H9 (cell line): Measurements from ENCODE around the gene ACCSL. TPM values are rescaled to one million over a fixed set of nuclear protein-coding genes. Genes with fewer than 3 reads are reported as not detected.

Source experiments
- DNase-seq: peaks from one replicate; pipeline ENCODE4 v3.0.0-alpha.2; 2017
- H2AFZ ChIP-seq: one replicate; pipeline ENCODE4 v1.6.1; 2013; ENCODE audit warnings: mild to moderate bottlenecking, low read length, control low read depth, moderate library complexity
- H2AK5ac ChIP-seq: 2 replicates; pipeline ENCODE4 v1.6.1; 2013; ENCODE audit warnings: low read length, control low read depth, mixed read lengths; ENCODE audit not compliant: insufficient read length
- H2BK120ac ChIP-seq: one replicate; pipeline ENCODE4 v1.6.1; 2013; ENCODE audit warnings: low read depth, mild to moderate bottlenecking, low read length, control low read depth, inconsistent platforms; ENCODE audit not compliant: poor library complexity, severe bottlenecking
- H2BK12ac ChIP-seq: 2 replicates; pipeline ENCODE4 v1.6.1; 2013; ENCODE audit warnings: low read length, control low read depth, mixed read lengths, low read depth; ENCODE audit not compliant: insufficient read length
- H2BK15ac ChIP-seq: 2 replicates; pipeline ENCODE4 v1.6.1; 2013; ENCODE audit warnings: low read depth, low read length, control low read depth
- H2BK20ac ChIP-seq: one replicate; pipeline ENCODE4 v1.6.1; 2013; ENCODE audit warnings: low read depth, mild to moderate bottlenecking, low read length, control low read depth, inconsistent platforms; ENCODE audit not compliant: poor library complexity, severe bottlenecking
- H2BK5ac ChIP-seq: 2 replicates; pipeline ENCODE4 v1.6.1; 2013; ENCODE audit warnings: low read length, control low read depth, mixed read lengths; ENCODE audit not compliant: insufficient read length
- H3K14ac ChIP-seq: 2 replicates; pipeline ENCODE4 v1.6.1; 2013; ENCODE audit warnings: low read length, control low read depth; ENCODE audit not compliant: insufficient read depth
- H3K18ac ChIP-seq: 2 replicates; pipeline ENCODE4 v1.6.1; 2013; ENCODE audit warnings: low read depth, mild to moderate bottlenecking, mixed read lengths, low read length, control low read depth; ENCODE audit not compliant: insufficient read length
- H3K23ac ChIP-seq: 2 replicates; pipeline ENCODE4 v1.6.1; 2013; ENCODE audit warnings: low read length, control low read depth, mixed read lengths, low read depth; ENCODE audit not compliant: insufficient read length
- H3K23me2 ChIP-seq: 2 replicates; pipeline ENCODE4 v1.6.1; 2013; ENCODE audit warnings: low read depth, mild to moderate bottlenecking, mixed read lengths, low read length, control low read depth; ENCODE audit not compliant: insufficient read length, poor library complexity, severe bottlenecking
- H3K27ac ChIP-seq: 2 replicates; pipeline ENCODE4 v1.5.1; 2013; ENCODE audit warnings: low read length, control low read depth, mixed read lengths, low read depth; ENCODE audit not compliant: insufficient read length
- H3K27me3 ChIP-seq: 2 replicates; pipeline ENCODE4 v1.6.1; 2013; ENCODE audit warnings: low read length, control low read depth, inconsistent platforms; ENCODE audit not compliant: insufficient read depth
- H3K4ac ChIP-seq: 2 replicates; pipeline ENCODE4 v1.6.1; 2013; ENCODE audit warnings: low read depth, mild to moderate bottlenecking, control low read depth, inconsistent platforms, low read length, moderate library complexity
- H3K4me1 ChIP-seq: 2 replicates; pipeline ENCODE4 v1.6.1; 2013; ENCODE audit warnings: low read length, control low read depth, inconsistent platforms; ENCODE audit not compliant: insufficient read depth
- H3K4me2 ChIP-seq: 2 replicates; pipeline ENCODE4 v1.6.1; 2013; ENCODE audit warnings: low read length, control low read depth, mixed read lengths; ENCODE audit not compliant: insufficient read length, insufficient read depth
- H3K56ac ChIP-seq: 2 replicates; pipeline ENCODE4 v1.6.1; 2013; ENCODE audit warnings: low read depth, mild to moderate bottlenecking, mixed read lengths, low read length, control low read depth; ENCODE audit not compliant: insufficient read length
- H3K79me1 ChIP-seq: 2 replicates; pipeline ENCODE4 v1.6.1; 2013; ENCODE audit warnings: low read depth, mild to moderate bottlenecking, moderate library complexity, low read length, control low read depth, inconsistent platforms; ENCODE audit not compliant: insufficient read depth, poor library complexity, severe bottlenecking
- H3K79me2 ChIP-seq: 2 replicates; pipeline ENCODE4 v1.6.1; 2013; ENCODE audit warnings: low read length, control low read depth, inconsistent platforms; ENCODE audit not compliant: insufficient read depth
- H3K9ac ChIP-seq: 2 replicates; pipeline ENCODE4 v1.6.1; 2013; ENCODE audit warnings: low read length, control low read depth, mixed read lengths; ENCODE audit not compliant: insufficient read length; ENCODE audit errors: extremely low read depth
- H3K9me3 ChIP-seq: one replicate; pipeline ENCODE4 v1.6.1; 2013; ENCODE audit warnings: low read depth, low read length, inconsistent platforms; ENCODE audit not compliant: control insufficient read depth
- H3T11ph ChIP-seq: one replicate; pipeline ENCODE4 v1.6.1; 2013; ENCODE audit warnings: mild to moderate bottlenecking, low read length, control low read depth, inconsistent platforms
- H4K20me1 ChIP-seq: one replicate; pipeline ENCODE4 v1.6.1; 2013; ENCODE audit not compliant: control insufficient read depth, insufficient read length, insufficient read depth
- H4K5ac ChIP-seq: 2 replicates; pipeline ENCODE4 v1.6.1; 2013; ENCODE audit warnings: low read depth, mild to moderate bottlenecking, mixed read lengths, low read length, control low read depth; ENCODE audit not compliant: insufficient read length
- H4K8ac ChIP-seq: replicated peaks from 2 replicates; pipeline ENCODE4 v1.6.1; 2013; ENCODE audit warnings: low read length, control low read depth, mixed read lengths, low read depth; ENCODE audit not compliant: insufficient read length
- H4K91ac ChIP-seq: 2 replicates; pipeline ENCODE4 v1.6.1; 2013; ENCODE audit warnings: low read depth, mild to moderate bottlenecking, moderate library complexity, mixed read lengths, low read length, control low read depth; ENCODE audit not compliant: insufficient read length
- H3K27ac Mint-ChIP-seq, 3 experiments: 2 replicates in 2 of 3; 3 replicates in 1 of 3; pipeline ENCODE4 v1.8.0; 2020 to 2021; ENCODE audit warnings: mixed read lengths in 3 of 3, mild to moderate bottlenecking in 1 of 3, moderate library complexity in 1 of 3
- H3K27me3 Mint-ChIP-seq: 2 replicates; pipeline ENCODE4 v1.8.0; 2021; ENCODE audit warnings: low read depth, mild to moderate bottlenecking, moderate library complexity, mixed read lengths
- H3K36me3 Mint-ChIP-seq, 3 experiments: 2 replicates in 2 of 3; 3 replicates in 1 of 3; pipeline ENCODE4 v1.8.0; 2020 to 2021; ENCODE audit warnings: low read depth in 3 of 3, mixed read lengths in 3 of 3; ENCODE audit not compliant: insufficient read depth in 1 of 3
- H3K4me1 Mint-ChIP-seq, 2 experiments: 2 replicates each; pipeline ENCODE4 v1.8.0; 2020; ENCODE audit warnings: mixed read lengths in 2 of 2
- H3K4me3 Mint-ChIP-seq, 2 experiments: 2 replicates in 1 of 2; 3 replicates in 1 of 2; pipeline ENCODE4 v1.8.0; 2020 to 2021; ENCODE audit warnings: mild to moderate bottlenecking in 2 of 2, mixed read lengths in 2 of 2, moderate library complexity in 1 of 2
- H3K9me3 Mint-ChIP-seq, 2 experiments: 2 replicates in 1 of 2; 3 replicates in 1 of 2; pipeline ENCODE4 v1.8.0; 2020; ENCODE audit warnings: mild to moderate bottlenecking in 2 of 2, mixed read lengths in 2 of 2, moderate library complexity in 1 of 2
- WGBS: extraction: QIAGEN DNeasy Blood & Tissue Kit; methylation state at CpG from one replicate; pipeline ENCODE4 v1.1.7; 2013; ENCODE audit warnings: missing lambda C conversion rate, low lambda C conversion rate, mixed read lengths; ENCODE audit not compliant: insufficient read length; ENCODE audit errors: extremely low coverage; 5-methylcytosine and 5-hydroxymethylcytosine counted together
- total RNA-seq: library from RNA; stranded (reverse); gene quantifications from 2 replicates; pipeline ENCODE4 v1.2.1, GENCODE V29; 2021
- TF ChIP-seq, protein P1 (sequence below): fragments of 200-600 bp; sonication (generic); conservative IDR thresholded peaks from 3 replicates; pipeline ENCODE4 v1.8.0; 2021; ENCODE audit warnings: antibody characterized with exemption, mild to moderate bottlenecking

The ACCSL gene
- total RNA-seq, 1 experiment from 2014 or later = not detected

DNA sequence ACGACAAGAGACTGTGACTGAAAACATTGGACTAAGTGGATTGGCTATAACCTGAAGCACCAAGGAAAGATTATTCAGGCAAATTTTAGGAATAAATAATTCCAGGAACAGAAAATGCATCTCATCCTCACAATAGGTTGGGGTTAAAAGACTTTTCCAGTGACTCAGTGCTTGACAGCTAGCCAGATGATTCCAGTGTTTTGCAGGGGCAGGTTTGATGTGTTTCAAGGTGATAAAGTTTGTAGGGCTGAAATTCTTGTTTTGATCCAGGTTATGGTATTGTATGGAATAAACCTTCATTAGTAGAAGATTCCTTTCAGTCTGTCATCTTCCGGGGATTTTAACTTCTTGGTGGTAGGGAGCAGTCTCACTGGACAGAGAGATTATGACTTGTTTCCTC lies 50.0 kb downstream of the ACCSL start:
- no peaks in the 10 kb centered on the region for H4K20me1 ChIP-seq
- H4K8ac ChIP-seq = no peak overlapping the region
- H3K9me3 ChIP-seq = no peaks in the 10 kb centered on the region
- no peak overlapping the region for H3K23ac ChIP-seq
- H3K4me2 ChIP-seq = no peak overlapping the region
- H3K23me2 ChIP-seq = peaks cover 9% of the 10 kb centered on the region
- peaks cover 3% of the 10 kb centered on the region for H3K79me1 ChIP-seq
- Mint-ChIP-seq H3K36me3 (peaks cover 0 to 5% (median 0%) of the 10 kb centered on the region in 3 experiments; a peak in 2 of 7 replicates), H3K4me3 (no peak overlapping the region), H3K9me3 (no peaks in the 10 kb centered on the region; a peak in 1 of 5 replicates), H3K27me3 (no peaks in the 10 kb centered on the region; the same call in 1 of the 2 replicates), H3K4me1 (peaks cover 17% of the 10 kb centered on the region in 2 experiments), H3K27ac (no peak overlapping the region)
- H3K14ac ChIP-seq = no peak overlapping the region
- 0 out of 2 replicates have a peak, but pooled peaks cover 6% of the 10 kb centered on the region for H3K79me2 ChIP-seq
- H2BK5ac ChIP-seq = no peak overlapping the region
- H4K91ac ChIP-seq = no peak overlapping the region
- H3K4me1 ChIP-seq = no peaks in the 10 kb centered on the region; the same call in 1 of the 2 replicates
- H2BK120ac ChIP-seq = no peak overlapping the region
- H3K56ac ChIP-seq = no peak overlapping the region
- no peak overlapping the region for H3K9ac ChIP-seq
- no peak overlapping the region for H2AFZ ChIP-seq
- H2BK12ac ChIP-seq = no peak overlapping the region
- H3K27ac ChIP-seq = no peak overlapping the region
- H3K18ac ChIP-seq = no peak overlapping the region
- H2BK20ac ChIP-seq = no peak overlapping the region
- no peak overlapping the region for H3T11ph ChIP-seq
- no peak overlapping the region for H4K5ac ChIP-seq
- H2AK5ac ChIP-seq = no peak overlapping the region
- no peak overlapping the region for H2BK15ac ChIP-seq
- H3K27me3 ChIP-seq = no peaks in the 10 kb centered on the region
- H3K4ac ChIP-seq = no peak overlapping the region
- DNase-seq = no peak
- TF ChIP-seq, protein P1, sequence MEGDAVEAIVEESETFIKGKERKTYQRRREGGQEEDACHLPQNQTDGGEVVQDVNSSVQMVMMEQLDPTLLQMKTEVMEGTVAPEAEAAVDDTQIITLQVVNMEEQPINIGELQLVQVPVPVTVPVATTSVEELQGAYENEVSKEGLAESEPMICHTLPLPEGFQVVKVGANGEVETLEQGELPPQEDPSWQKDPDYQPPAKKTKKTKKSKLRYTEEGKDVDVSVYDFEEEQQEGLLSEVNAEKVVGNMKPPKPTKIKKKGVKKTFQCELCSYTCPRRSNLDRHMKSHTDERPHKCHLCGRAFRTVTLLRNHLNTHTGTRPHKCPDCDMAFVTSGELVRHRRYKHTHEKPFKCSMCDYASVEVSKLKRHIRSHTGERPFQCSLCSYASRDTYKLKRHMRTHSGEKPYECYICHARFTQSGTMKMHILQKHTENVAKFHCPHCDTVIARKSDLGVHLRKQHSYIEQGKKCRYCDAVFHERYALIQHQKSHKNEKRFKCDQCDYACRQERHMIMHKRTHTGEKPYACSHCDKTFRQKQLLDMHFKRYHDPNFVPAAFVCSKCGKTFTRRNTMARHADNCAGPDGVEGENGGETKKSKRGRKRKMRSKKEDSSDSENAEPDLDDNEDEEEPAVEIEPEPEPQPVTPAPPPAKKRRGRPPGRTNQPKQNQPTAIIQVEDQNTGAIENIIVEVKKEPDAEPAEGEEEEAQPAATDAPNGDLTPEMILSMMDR = no peak
- WGBS = no CpG with 5 or more reads among the region's 2 CpGs
